Fibroblast of villous mesenchyme (primary cell): ENCODE measurements around the gene ATG2B. TPM values are rescaled to one million over a fixed set of nuclear protein-coding genes. Genes with fewer than 3 reads are reported as not detected.

Source experiments
- DNase-seq: peaks from one replicate; pipeline ENCODE4 v3.0.0-alpha.2; 2010; ENCODE audit warnings: low read depth
- H3K4me3 ChIP-seq: 2 replicates; pipeline ENCODE4 v1.5.1; 2011; ENCODE audit warnings: low read depth, mild to moderate bottlenecking, low read length
- CTCF ChIP-seq: IDR thresholded peaks from 2 replicates; pipeline ENCODE4 v1.5.1; 2012; ENCODE audit warnings: low read depth, mild to moderate bottlenecking, low read length; ENCODE audit not compliant: insufficient read depth
- total RNA-seq: library from RNA; depleted of rRNA; stranded (reverse); fragments of >200 nt; gene quantifications from 2 replicates; pipeline ENCODE4 v1.2.3, GENCODE V29; 2012

ATG2B gene
- total RNA-seq, 1 donor: 32.4 TPM

DNA sequence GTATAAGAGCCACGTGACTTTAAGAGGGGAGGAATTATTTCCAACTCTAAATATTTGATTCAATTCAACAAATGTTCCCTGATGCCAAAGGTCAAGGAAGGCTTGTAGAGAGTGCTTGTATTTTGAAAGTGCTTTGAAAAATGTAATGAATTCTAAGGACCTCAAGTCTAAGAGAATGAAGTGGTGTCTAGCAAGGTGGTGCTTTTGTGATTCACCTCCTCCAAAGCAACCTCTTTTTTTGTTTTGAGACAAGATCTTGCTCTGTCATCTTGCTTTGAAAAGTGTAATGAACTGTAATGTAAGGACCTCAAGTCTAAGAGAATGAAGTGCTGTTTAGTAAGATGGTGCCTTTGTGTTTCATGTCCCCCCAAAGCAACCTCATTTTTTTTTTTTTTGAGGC lies 42.5 kb upstream of the ATG2B start:
- no peak for TF ChIP-seq CTCF
- no peak overlapping the region for H3K4me3 ChIP-seq
- DNase-seq: no peak

DNA sequence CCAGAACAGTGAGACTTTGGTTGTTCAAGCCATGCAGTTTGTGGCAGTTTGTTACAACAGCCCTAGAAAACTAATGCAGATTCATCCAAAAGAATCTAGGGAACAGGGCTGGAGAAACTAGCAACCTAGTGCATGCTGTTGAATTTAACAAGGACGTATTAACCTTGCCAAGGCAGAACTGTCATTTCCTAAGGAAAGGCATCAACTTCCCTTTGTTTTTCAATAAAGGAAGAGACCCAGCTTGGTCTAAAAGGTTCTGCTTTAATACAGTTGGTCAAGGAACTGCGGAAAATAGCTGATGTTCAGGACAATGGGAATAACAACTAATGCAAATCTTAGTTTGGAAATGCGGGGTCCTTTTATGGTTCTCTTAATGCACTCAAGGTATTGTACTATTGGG lies 40.3 kb upstream of the ATG2B start:
- H3K4me3 ChIP-seq: no peak overlapping the region

GRCh38 chr14:96400495-96400894 lies 37.4 kb upstream of the ATG2B start:
- no peak for TF ChIP-seq CTCF
- no peak overlapping the region for H3K4me3 ChIP-seq
- DNase-seq: no peak

More for the DNA sequence above, 40.3 kb upstream of the ATG2B start:
- DNase-seq: no peak
- no peak for TF ChIP-seq CTCF

GRCh38 chr14:96399405-96399804 lies 36.3 kb upstream of the ATG2B start:
- no peak for DNase-seq
- TF ChIP-seq CTCF: no peak
- H3K4me3 ChIP-seq: no peak overlapping the region

DNA sequence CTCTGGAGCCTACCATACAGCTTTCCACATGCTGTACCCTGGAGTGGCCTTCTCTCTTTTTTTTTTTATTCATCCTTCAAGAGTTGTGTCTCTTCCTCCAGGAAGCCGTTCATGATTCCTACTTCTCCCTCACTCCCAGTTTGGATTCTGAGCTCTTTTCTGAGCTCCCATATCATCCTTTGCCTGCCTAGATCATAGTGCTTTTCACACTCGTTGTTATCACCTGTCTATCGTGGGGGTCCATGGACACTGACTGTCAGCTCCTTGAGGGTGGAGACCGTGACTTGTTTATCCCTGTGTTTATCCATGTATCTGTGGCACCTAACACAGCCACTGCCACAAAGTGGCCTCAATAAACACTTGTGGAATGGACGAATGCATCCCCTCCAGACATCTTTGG lies 35.8 kb upstream of the ATG2B start:
- no peak for TF ChIP-seq CTCF

GRCh38 chr14:96398432-96398831 lies 35.3 kb upstream of the ATG2B start:
- no peak for TF ChIP-seq CTCF
- no peak overlapping the region for H3K4me3 ChIP-seq
- no peak for DNase-seq

More for the DNA sequence above, 35.8 kb upstream of the ATG2B start:
- DNase-seq: no peak
- H3K4me3 ChIP-seq: no peak overlapping the region

DNA sequence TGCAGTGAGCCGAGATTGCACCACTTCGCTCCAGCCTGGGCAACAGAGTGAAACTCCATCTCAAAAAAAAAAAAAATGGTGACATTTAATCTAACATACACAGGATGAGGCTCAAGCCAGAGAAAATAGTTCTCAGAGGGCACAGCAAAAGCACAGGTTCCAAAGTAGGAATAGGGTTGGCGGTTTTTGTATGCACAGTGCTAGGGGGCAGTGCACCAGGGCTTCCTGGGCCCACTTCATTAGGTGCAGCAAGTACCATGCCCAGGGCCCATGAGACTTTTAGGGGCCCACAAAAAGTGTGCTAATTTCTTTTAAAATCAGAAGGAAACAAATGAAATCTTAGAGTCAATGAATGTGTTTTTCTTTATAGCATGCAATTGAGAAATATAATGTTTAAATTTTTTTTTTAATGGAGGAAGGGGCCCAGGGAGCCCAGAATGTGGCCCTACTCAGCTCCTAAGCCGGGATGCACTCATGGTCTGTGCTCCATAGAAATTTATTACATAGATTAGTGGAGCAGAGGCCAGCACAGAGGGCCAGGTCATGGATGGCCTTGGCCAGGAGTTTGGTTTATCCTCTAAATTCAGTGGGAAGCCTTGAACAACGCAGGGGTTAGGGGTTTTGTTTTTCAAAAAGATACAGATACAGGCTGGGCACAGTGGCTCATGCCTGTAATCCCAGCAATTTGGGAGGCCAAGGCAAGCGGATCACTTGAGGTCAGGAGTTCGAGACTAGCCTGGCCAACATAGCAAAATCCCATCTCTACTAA lies 31.1 kb upstream of the ATG2B start:
- no peak overlapping the region for H3K4me3 ChIP-seq
- no peak for DNase-seq
- TF ChIP-seq CTCF: no peak
